ENCODE measurements around the gene NTF4. TPM values are rescaled to one million over a fixed set of nuclear protein-coding genes. Genes with fewer than 3 reads are reported as not detected.
"Not testable (repeated sequence)": the region's sequence is repeated elsewhere in the genome, so short reads cannot be mapped to it uniquely, and the experiment has no call there.

Gene NTF4
- total and polyA plus RNA-seq, 2 of the 4 experiments (the other 2 are of a cell fraction): 0.09 to 0.18 TPM

- DNase-seq; H4K8ac ChIP-seq (ENCODE audit: low read depth in 2 of 2, low read length in 2 of 2); H3K27me3 ChIP-seq (ENCODE audit: control insufficient read depth, insufficient read depth, low read length); dilution Hi-C loops (cut with HindIII; ENCODE audit: low sequenced_read_pairs, unreplicated experiment); H3K79me1 ChIP-seq (ENCODE audit: low read depth in 1 of 2, low read length in 2 of 2); H3K56ac ChIP-seq (ENCODE audit: extremely low read depth, insufficient read depth, low read length); H2AFZ ChIP-seq (replicated peaks; ENCODE audit: low read length, poor library complexity); H3K27ac ChIP-seq (ENCODE audit: insufficient read depth, low read length); H3K36me3 ChIP-seq (ENCODE audit: control insufficient read depth, insufficient read depth, low read length); H3K4me2 ChIP-seq (ENCODE audit: low read depth, low read length); H3K9ac ChIP-seq (ENCODE audit: low read depth, low read length); H4K91ac ChIP-seq (ENCODE audit: insufficient read depth, low read depth, low read length); H3K9me3 ChIP-seq (ENCODE audit: control insufficient read depth, insufficient read depth, low read length); H2AK9ac ChIP-seq (replicated peaks; ENCODE audit: low read depth, low read length, poor library complexity); H2BK120ac ChIP-seq (ENCODE audit: low read depth, low read length); H4K20me1 ChIP-seq (ENCODE audit: insufficient read depth, low read length); H3K4me1 ChIP-seq (ENCODE audit: control insufficient read depth, insufficient read depth, low read length); ATAC-seq (ENCODE audit: low read depth); POLR2A ChIA-PET (ENCODE audit: unreplicated experiment); H3K4ac ChIP-seq (ENCODE audit: low read depth, low read length); BruUV-seq (replicated peaks); H4K5ac ChIP-seq (ENCODE audit: low read depth, low read length); H2AK5ac ChIP-seq (ENCODE audit: low read depth, low read length); H3K18ac ChIP-seq (ENCODE audit: low read depth, low read length); H2BK5ac ChIP-seq (ENCODE audit: low read depth, low read length, poor library complexity, severe bottlenecking); H2BK15ac ChIP-seq (ENCODE audit: low read depth, low read length); H3K23ac ChIP-seq (ENCODE audit: low read depth, low read length); in situ Hi-C loops (cut with MboI; ENCODE audit: low sequenced_read_pairs); H3K9me1 ChIP-seq (ENCODE audit: insufficient read depth, low read length); H2BK20ac ChIP-seq (ENCODE audit: low read depth, low read length); H3K14ac ChIP-seq (replicated peaks; ENCODE audit: low read depth, low read length); intact Hi-C loops (cut with micrococcal nuclease); H3K4me3 ChIP-seq (ENCODE audit: insufficient read depth, low read depth, low read length); CTCF ChIA-PET: not testable (repeated sequence)
- no CpG with 5 or more reads among the region's 15 CpGs for WGBS, 2 experiments (ENCODE audit: extremely low coverage in 2 of 2, insufficient read length in 1 of 2)
Observed at GRCh38 chr19:49024233-49024632, 40.4 kb downstream of the NTF4 start, which contains the start of gene CGB3. Gene CGB3, minus strand, starts transcription at chr19:49024333. Its CDS starts 362 bp downstream, at chr19:49023971.
